ENCODE measurements around the gene AGTPBP1.

- TF ChIP-seq EZH2 (IDR thresholded peaks at IDR 0.05; ENCODE audit: low read depth, unreplicated experiment) (no peak), ZNF114 (CRISPR knock-in tag; IDR thresholded peaks at IDR 0.05) (no peak)
- TF ChIP-seq, protein P1, sequence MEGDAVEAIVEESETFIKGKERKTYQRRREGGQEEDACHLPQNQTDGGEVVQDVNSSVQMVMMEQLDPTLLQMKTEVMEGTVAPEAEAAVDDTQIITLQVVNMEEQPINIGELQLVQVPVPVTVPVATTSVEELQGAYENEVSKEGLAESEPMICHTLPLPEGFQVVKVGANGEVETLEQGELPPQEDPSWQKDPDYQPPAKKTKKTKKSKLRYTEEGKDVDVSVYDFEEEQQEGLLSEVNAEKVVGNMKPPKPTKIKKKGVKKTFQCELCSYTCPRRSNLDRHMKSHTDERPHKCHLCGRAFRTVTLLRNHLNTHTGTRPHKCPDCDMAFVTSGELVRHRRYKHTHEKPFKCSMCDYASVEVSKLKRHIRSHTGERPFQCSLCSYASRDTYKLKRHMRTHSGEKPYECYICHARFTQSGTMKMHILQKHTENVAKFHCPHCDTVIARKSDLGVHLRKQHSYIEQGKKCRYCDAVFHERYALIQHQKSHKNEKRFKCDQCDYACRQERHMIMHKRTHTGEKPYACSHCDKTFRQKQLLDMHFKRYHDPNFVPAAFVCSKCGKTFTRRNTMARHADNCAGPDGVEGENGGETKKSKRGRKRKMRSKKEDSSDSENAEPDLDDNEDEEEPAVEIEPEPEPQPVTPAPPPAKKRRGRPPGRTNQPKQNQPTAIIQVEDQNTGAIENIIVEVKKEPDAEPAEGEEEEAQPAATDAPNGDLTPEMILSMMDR (conservative IDR thresholded peaks at IDR 0.05; ENCODE audit: low read depth in 2 of 2): peak; percentile 58 to 70
These were observed 25.5 kb downstream of the AGTPBP1 start for GRCh38 chr9:85716031-85716877.
